CD8-positive, alpha-beta memory T cell (primary cell): ENCODE data around the gene RETREG2. TPM values are rescaled to one million over a fixed set of nuclear protein-coding genes. Genes with fewer than 3 reads are reported as not detected.

Source experiments
- CTCF ChIA-PET: fragments of 350-600 bp; sonication (Branson Sonifier 250); formaldehyde crosslinking; loops from one replicate; lab custom pipeline; 2021; ENCODE audit warnings: antibody characterized with exemption; lab: Charles Lee
- POLR2A ChIA-PET: fragments of 350-600 bp; sonication (Branson Sonifier 250); formaldehyde crosslinking; loops from one replicate; lab custom pipeline; 2021; ENCODE audit warnings: antibody characterized with exemption; lab: Charles Lee
- DNase-seq, 5 donors: peaks; one replicate each; pipeline versions ENCODE4 v3.0.0 to v3.0.0-alpha.2; 2020 to 2022; ENCODE audit warnings: mixed read lengths in 1 of 5
- H3K27ac ChIP-seq: one replicate; pipeline ENCODE4 v1.7.0; 2013; ENCODE audit warnings: low read depth, mild to moderate bottlenecking, low read length, moderate library complexity
- H3K27me3 ChIP-seq: 2 replicates; pipeline ENCODE4 v1.7.0; 2013; ENCODE audit warnings: low read length, mild to moderate bottlenecking; ENCODE audit not compliant: insufficient read depth, poor library complexity, severe bottlenecking
- H3K36me3 ChIP-seq: 2 replicates; pipeline ENCODE4 v1.7.0; 2013; ENCODE audit warnings: mild to moderate bottlenecking, low read length, moderate library complexity; ENCODE audit not compliant: insufficient read depth
- H3K4me1 ChIP-seq: 2 replicates; pipeline ENCODE4 v1.7.0; 2013; ENCODE audit warnings: mild to moderate bottlenecking, low read length, moderate library complexity; ENCODE audit not compliant: insufficient read depth
- H3K4me3 ChIP-seq: 2 replicates; pipeline ENCODE4 v1.7.0; 2013; ENCODE audit warnings: mild to moderate bottlenecking, low read length
- H3K9me3 ChIP-seq: 2 replicates; pipeline ENCODE4 v1.7.0; 2013; ENCODE audit warnings: mild to moderate bottlenecking, low read length
- H3K27ac Mint-ChIP-seq, 8 donors: one replicate each; pipeline ENCODE4 v1.8.0; 2020 to 2021; ENCODE audit warnings: mixed read lengths in 8 of 8, mild to moderate bottlenecking in 6 of 8, inconsistent platforms in 3 of 8, moderate library complexity in 3 of 8
- H3K27me3 Mint-ChIP-seq, 2 donors: one replicate each; pipeline ENCODE4 v1.8.0; 2020 to 2021; ENCODE audit warnings: mixed read lengths in 2 of 2, mild to moderate bottlenecking in 1 of 2, moderate library complexity in 1 of 2
- H3K36me3 Mint-ChIP-seq, 3 donors: one replicate each; pipeline ENCODE4 v1.8.0; 2020 to 2021; ENCODE audit warnings: mixed read lengths in 3 of 3, inconsistent platforms in 1 of 3, mild to moderate bottlenecking in 1 of 3
- H3K4me1 Mint-ChIP-seq, 3 donors: one replicate each; pipeline ENCODE4 v1.8.0; 2020 to 2021; ENCODE audit warnings: mixed read lengths in 3 of 3, inconsistent platforms in 1 of 3, mild to moderate bottlenecking in 1 of 3
- H3K4me3 Mint-ChIP-seq, 7 donors: one replicate each; pipeline ENCODE4 v1.8.0; 2020 to 2021; ENCODE audit warnings: mixed read lengths in 7 of 7, mild to moderate bottlenecking in 6 of 7, moderate library complexity in 4 of 7, inconsistent platforms in 2 of 7
- H3K9me3 Mint-ChIP-seq, 5 donors: one replicate each; pipeline ENCODE4 v1.8.0; 2020 to 2022; ENCODE audit warnings: mixed read lengths in 5 of 5, mild to moderate bottlenecking in 3 of 5, moderate library complexity in 2 of 5, inconsistent platforms in 1 of 5
- polyA plus RNA-seq: library from polyadenylated mRNA; unstranded; fragments of 300-500 nt; fragmentation: Illumina TruSeq; gene quantifications from one replicate; pipeline ENCODE4 v1.2.3, GENCODE V29; 2021
- total RNA-seq, 2 experiments: library from RNA; stranded (reverse); gene quantifications; one replicate each; pipeline ENCODE4 v1.2.3, GENCODE V29; 2021

RETREG2 gene
- total and polyA plus RNA-seq, 3 experiments from 2014 or later, result 65.9 to 76.1 (median 67.6) TPM

GRCh38 chr2:219181531-219181930 is 3.5 kb downstream of the RETREG2 start:
- no peaks in the 10 kb centered on the region for H3K27me3 ChIP-seq
- H3K27me3 Mint-ChIP-seq, result no peaks in the 10 kb centered on the region
- peaks cover 42% of the 10 kb centered on the region for H3K36me3 ChIP-seq
- no peak for DNase-seq
- peaks cover 33% of the 10 kb centered on the region for H3K4me1 ChIP-seq
- H3K9me3 Mint-ChIP-seq, result no peaks in the 10 kb centered on the region
- H3K4me3 Mint-ChIP-seq, result peak overlapping the region in 1 of 7 donors; percentile 51
- peaks cover 39 to 57% (median 56%) of the 10 kb centered on the region in 3 donors for H3K4me1 Mint-ChIP-seq
- H3K27ac ChIP-seq, result no peak overlapping the region
- H3K4me3 ChIP-seq, result no peak overlapping the region
- no peaks in the 10 kb centered on the region for H3K9me3 ChIP-seq
- H3K27ac Mint-ChIP-seq, result peak overlapping the region in 6 of 8 donors; percentile 17 to 89 (median 49)
- peaks cover 0 to 80% (median 3%) of the 10 kb centered on the region in 3 donors for H3K36me3 Mint-ChIP-seq
- CTCF ChIA-PET, result interaction anchor here (0.7 to 4.0 kb wide), 8 partner anchors 10 to 113 kb away, joined by 3 to 17 read pairs (median 10); partner anchors contain the start of genes DNAJB2, GLB1L, NHEJ1 and STK16
- POLR2A ChIA-PET, result interaction anchor here (2.1 to 3.1 kb wide), 2 partner anchors 25 to 73 kb away, joined by 5 to 16 read pairs; partner anchors contain the start of genes TUBA4A and ZFAND2B

- H3K4me3 Mint-ChIP-seq, result peak overlapping the region in 2 of 7 donors; percentile 8 to 67
- no peak overlapping the region for H3K27ac ChIP-seq
- peak overlapping the region in 7 of 8 donors; percentile 17 to 95 (median 51) for H3K27ac Mint-ChIP-seq
- H3K27me3 ChIP-seq, result no peaks in the 10 kb centered on the region
- H3K4me1 Mint-ChIP-seq, result peaks cover 38 to 53% (median 51%) of the 10 kb centered on the region in 3 donors
- ChIA-PET CTCF (interaction anchor here (1.2 to 4.0 kb wide), 6 partner anchors 11 to 112 kb away, joined by 3 to 17 read pairs (median 11); partner anchors contain the start of genes DNAJB2 and NHEJ1), POLR2A (interaction anchor here (1.6 kb wide), 1 partner anchor 18 kb away, joined by 6 read pairs; no protein-coding TSS in a partner anchor)
- H3K36me3 Mint-ChIP-seq, result peaks cover 0 to 77% (median 3%) of the 10 kb centered on the region in 3 donors
- H3K27me3 Mint-ChIP-seq, result no peaks in the 10 kb centered on the region
- no peak for DNase-seq
- peaks cover 42% of the 10 kb centered on the region for H3K36me3 ChIP-seq
- no peaks in the 10 kb centered on the region for H3K9me3 ChIP-seq
- no peak overlapping the region for H3K4me3 ChIP-seq
- H3K4me1 ChIP-seq, result peaks cover 29% of the 10 kb centered on the region
- no peaks in the 10 kb centered on the region for H3K9me3 Mint-ChIP-seq
Observed at GRCh38 chr2:219182331-219183150, 4.5 kb downstream of the RETREG2 start.

DNA sequence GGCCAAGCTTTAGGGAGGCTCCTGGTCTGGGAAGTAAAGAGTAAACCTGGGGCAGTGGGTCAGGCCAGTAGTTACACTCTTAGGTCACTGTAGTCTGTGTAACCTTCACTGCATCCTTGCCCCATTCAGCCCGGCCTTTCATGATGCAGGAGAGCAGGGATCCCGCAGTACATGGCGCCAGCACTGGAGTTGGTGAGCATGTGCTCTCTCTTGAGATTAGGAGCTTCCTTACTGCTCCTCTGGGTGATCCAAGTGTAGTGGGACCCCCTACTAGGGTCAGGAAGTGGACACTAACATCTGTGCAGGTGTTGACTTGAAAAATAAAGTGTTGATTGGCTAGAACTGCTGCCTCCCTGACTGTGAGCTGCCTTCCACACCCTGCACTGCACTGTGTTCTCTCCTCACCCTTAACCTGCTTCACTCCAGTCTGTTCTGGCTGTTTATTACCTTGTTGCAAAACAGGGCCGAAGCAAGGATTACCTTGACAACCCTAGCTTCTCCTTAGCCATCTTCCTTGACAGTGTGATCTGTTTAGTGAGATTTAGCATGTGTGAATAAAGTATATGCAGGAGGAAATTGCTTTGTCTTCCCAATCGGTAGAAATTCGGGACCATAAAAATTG is 5.2 kb downstream of the RETREG2 start:
- H3K36me3 ChIP-seq, result peaks cover 42% of the 10 kb centered on the region
- POLR2A ChIA-PET, result interaction anchor here (1.6 kb wide), 1 partner anchor 17 kb away, joined by 6 read pairs; no protein-coding TSS in a partner anchor
- no peak for DNase-seq
- Mint-ChIP-seq H3K4me3 (peak overlapping the region in 1 of 7 donors; percentile 67), H3K9me3 (no peaks in the 10 kb centered on the region), H3K27me3 (no peaks in the 10 kb centered on the region), H3K27ac (peak overlapping the region in 6 of 8 donors; percentile 30 to 95 (median 60)), H3K36me3 (peaks cover 0 to 73% (median 3%) of the 10 kb centered on the region in 3 donors), H3K4me1 (peaks cover 36 to 50% (median 48%) of the 10 kb centered on the region in 3 donors)
- H3K4me1 ChIP-seq, result peaks cover 29% of the 10 kb centered on the region
- H3K4me3 ChIP-seq, result no peak overlapping the region
- CTCF ChIA-PET, result interaction anchor here (1.8 to 4.0 kb wide), 4 partner anchors 16 to 111 kb away, joined by 6 to 17 read pairs (median 14); partner anchors contain the start of gene NHEJ1
- H3K27me3 ChIP-seq, result no peaks in the 10 kb centered on the region
- H3K27ac ChIP-seq, result no peak overlapping the region
- H3K9me3 ChIP-seq, result no peaks in the 10 kb centered on the region

DNA sequence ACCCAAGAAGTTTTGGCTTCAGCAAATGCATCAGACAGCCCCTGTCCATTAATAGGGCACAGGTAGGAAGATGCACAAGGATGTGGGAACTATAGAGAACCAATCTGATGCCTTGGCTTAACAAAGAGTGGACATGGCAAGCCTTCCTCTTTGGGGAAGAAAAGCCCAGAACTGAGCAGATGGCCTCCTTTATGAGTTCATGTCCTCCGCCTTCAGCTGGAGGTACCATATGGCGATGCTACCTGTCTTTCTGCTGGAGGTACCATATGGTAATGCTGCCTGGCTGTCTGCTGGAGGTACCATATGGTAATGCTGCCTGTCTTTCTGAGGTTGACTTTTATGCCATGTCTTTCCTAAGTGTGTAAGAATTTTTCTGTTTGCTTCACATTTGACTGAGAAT is 6.0 kb downstream of the RETREG2 start:
- Histone ChIP-seq H3K36me3 (peaks cover 42% of the 10 kb centered on the region), H3K9me3 (no peaks in the 10 kb centered on the region), H3K4me1 (peaks cover 23% of the 10 kb centered on the region), H3K27ac (no peak overlapping the region), H3K27me3 (no peaks in the 10 kb centered on the region), H3K4me3 (no peak overlapping the region)
- Mint-ChIP-seq H3K27ac (peak overlapping the region in 3 of 8 donors; percentile 37 to 73 (median 66)), H3K27me3 (no peaks in the 10 kb centered on the region), H3K4me1 (peaks cover 32 to 45% (median 42%) of the 10 kb centered on the region in 3 donors), H3K4me3 (peak overlapping the region in 1 of 7 donors; percentile 68), H3K9me3 (no peaks in the 10 kb centered on the region), H3K36me3 (peaks cover 0 to 69% (median 3%) of the 10 kb centered on the region in 3 donors)
- no peak for DNase-seq
- ChIA-PET POLR2A (no interaction called here), CTCF (interaction anchor here (1.8 to 3.4 kb wide), 3 partner anchors 16 to 27 kb away, joined by 6 to 11 read pairs (median 10); partner anchors contain the start of gene NHEJ1)

DNA sequence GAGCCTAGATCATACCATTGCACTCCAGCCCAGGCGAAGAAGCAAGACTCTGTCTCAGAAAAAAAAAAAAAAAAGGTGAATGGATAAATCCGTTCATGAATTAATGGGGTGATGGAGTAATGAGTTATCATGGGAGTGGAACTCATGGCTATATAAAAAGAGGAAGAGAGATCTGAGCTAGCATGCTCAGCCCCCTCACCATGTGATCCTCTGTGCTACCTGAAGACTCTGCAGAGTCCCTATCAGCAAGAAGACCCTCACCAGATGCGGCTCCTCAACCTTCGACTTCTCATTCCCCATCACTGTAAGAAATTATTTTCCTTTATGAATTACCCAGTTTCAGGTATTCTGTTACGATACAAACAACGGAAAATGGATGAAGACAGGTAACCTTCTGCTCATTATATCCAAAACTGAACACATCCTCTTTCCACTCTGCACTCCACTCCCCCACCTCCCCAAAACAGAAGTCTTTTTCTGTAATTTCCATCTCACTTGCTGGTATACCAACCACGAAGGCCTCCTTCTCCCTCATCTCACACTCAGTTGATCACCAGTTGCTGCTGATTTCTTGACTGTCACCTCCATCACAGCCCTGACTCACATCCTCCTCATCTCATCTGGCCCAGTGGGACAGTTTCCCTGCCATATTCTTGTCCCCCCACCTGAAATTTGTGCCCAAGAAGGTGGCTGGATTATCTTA is 8.8 kb downstream of the RETREG2 start:
- Histone ChIP-seq H3K27ac (no peak overlapping the region), H3K9me3 (no peaks in the 10 kb centered on the region), H3K4me3 (no peak overlapping the region), H3K27me3 (no peaks in the 10 kb centered on the region), H3K4me1 (peaks cover 5% of the 10 kb centered on the region), H3K36me3 (peaks cover 21% of the 10 kb centered on the region)
- peak overlapping the region in 7 of 8 donors; percentile 4 to 79 (median 56) for H3K27ac Mint-ChIP-seq
- H3K9me3 Mint-ChIP-seq, result no peaks in the 10 kb centered on the region
- peaks cover 0 to 42% (median 3%) of the 10 kb centered on the region in 3 donors for H3K36me3 Mint-ChIP-seq
- no peaks in the 10 kb centered on the region for H3K27me3 Mint-ChIP-seq
- no peak overlapping the region for H3K4me3 Mint-ChIP-seq
- H3K4me1 Mint-ChIP-seq, result peaks cover 11 to 17% (median 15%) of the 10 kb centered on the region in 3 donors
- no peak for DNase-seq
- POLR2A ChIA-PET, result interaction anchor here (0.6 kb wide), 1 partner anchor 98 kb away, joined by 3 read pairs; no protein-coding TSS in a partner anchor
- CTCF ChIA-PET, result interaction anchor here (1.4 kb wide), 1 partner anchor 8 kb away, joined by 3 read pairs; no protein-coding TSS in a partner anchor

GRCh38 chr2:219197388-219197787 is 19.3 kb downstream of the RETREG2 start:
- no peak overlapping the region for H3K27ac ChIP-seq
- no peaks in the 10 kb centered on the region for H3K36me3 ChIP-seq
- peaks cover 18 to 24% (median 19%) of the 10 kb centered on the region in 3 donors for H3K4me1 Mint-ChIP-seq
- POLR2A ChIA-PET, result interaction anchor here (0.8 kb wide), 1 partner anchor 9 kb away, joined by 4 read pairs; the partner anchor contains the start of gene ZFAND2B
- peaks cover 8% of the 10 kb centered on the region for H3K4me1 ChIP-seq
- no peaks in the 10 kb centered on the region for H3K27me3 Mint-ChIP-seq
- peaks cover 0 to 5% (median 0%) of the 10 kb centered on the region in 5 donors for H3K9me3 Mint-ChIP-seq
- no peaks in the 10 kb centered on the region for H3K9me3 ChIP-seq
- H3K27me3 ChIP-seq, result no peaks in the 10 kb centered on the region
- H3K36me3 Mint-ChIP-seq, result no peaks in the 10 kb centered on the region
- no peak overlapping the region for H3K27ac Mint-ChIP-seq
- H3K4me3 Mint-ChIP-seq, result no peak overlapping the region
- DNase-seq, result no peak
- no peak overlapping the region for H3K4me3 ChIP-seq
- CTCF ChIA-PET, result interaction anchor here (0.9 to 4.4 kb wide), 4 partner anchors 16 to 98 kb away, joined by 3 to 17 read pairs (median 4); no protein-coding TSS in a partner anchor

DNA sequence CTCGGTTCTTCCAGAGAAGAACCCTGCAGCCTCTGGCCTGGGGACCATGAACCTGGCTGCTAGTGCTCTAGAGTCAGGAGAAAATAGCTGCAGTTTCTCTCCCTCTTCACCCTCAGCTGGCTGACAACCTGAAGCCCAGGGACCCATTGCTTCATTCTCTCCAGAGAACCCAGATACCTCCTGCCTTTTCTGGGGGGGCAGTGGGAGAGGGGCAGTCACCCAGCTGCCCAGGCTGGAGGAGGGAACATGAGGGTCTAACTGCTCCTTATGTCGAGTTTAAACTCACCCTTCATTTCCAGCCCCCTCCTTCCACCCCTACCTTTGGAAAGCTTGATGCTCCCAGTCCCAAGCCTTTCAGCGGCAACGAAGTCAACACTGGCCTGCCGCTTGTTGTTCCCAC is 20.9 kb downstream of the RETREG2 start:
- ChIA-PET CTCF (interaction anchor here (1.1 to 4.4 kb wide), 4 partner anchors 9 to 17 kb away, joined by 3 to 17 read pairs (median 8); no protein-coding TSS in a partner anchor), POLR2A (interaction anchor here (0.6 kb wide), 2 partner anchors 60 to 189 kb away, joined by 3 to 5 read pairs; partner anchors contain the start of gene DNPEP)
- Mint-ChIP-seq H3K4me1 (peaks cover 18 to 24% (median 19%) of the 10 kb centered on the region in 3 donors), H3K36me3 (no peaks in the 10 kb centered on the region), H3K27me3 (no peaks in the 10 kb centered on the region), H3K27ac (peak overlapping the region in 2 of 8 donors; percentile 5 to 50), H3K9me3 (peaks cover 0 to 5% (median 0%) of the 10 kb centered on the region in 5 donors), H3K4me3 (peak overlapping the region in 1 of 7 donors; percentile 12)
- Histone ChIP-seq H3K4me3 (no peak overlapping the region), H3K27me3 (no peaks in the 10 kb centered on the region), H3K27ac (no peak overlapping the region), H3K36me3 (no peaks in the 10 kb centered on the region), H3K4me1 (peaks cover 8% of the 10 kb centered on the region), H3K9me3 (no peaks in the 10 kb centered on the region)
- no peak for DNase-seq
